OCI-LY7 (cell line): ENCODE measurements around the gene ZNF672. TPM values are rescaled to one million over a fixed set of nuclear protein-coding genes. Genes with fewer than 3 reads are reported as not detected.

Experiments used
- BruUV-seq: library from RNA; stranded (reverse); fragments of 400-500 nt; replicated peaks from 2 replicates; lab custom pipeline; 2021; lab: Mats Ljungman, UMichigan
- CTCF ChIA-PET: fragments of 300-600 bp; sonication (Branson Sonifier 250); formaldehyde crosslinking; loops from one replicate; lab custom pipeline; 2022; ENCODE audit warnings: antibody characterized with exemption; ENCODE audit not compliant: unreplicated experiment; lab: Charles Lee
- POLR2A ChIA-PET: fragments of 300-600 bp; sonication (Branson Sonifier 250); formaldehyde crosslinking; loops from one replicate; lab custom pipeline; 2022; ENCODE audit warnings: antibody characterized with exemption; lab: Charles Lee
- DNase-seq: peaks from one replicate; pipeline ENCODE4 v3.0.0-alpha.2; 2015; ENCODE audit warnings: low spot score
- H2AFZ ChIP-seq: fragments of 200-600 bp; sonication (generic), shearing (Covaris generic); 2 replicates; pipeline ENCODE4 v1.6.1; 2014; ENCODE audit warnings: mild to moderate bottlenecking, antibody characterized with exemption, low read length, moderate library complexity
- H3K27ac ChIP-seq: fragments of 200-600 bp; sonication (generic); 2 replicates; pipeline ENCODE4 v1.5.1; 2014; ENCODE audit warnings: mixed run types, low read depth, mild to moderate bottlenecking, moderate library complexity, low read length, inconsistent platforms; ENCODE audit not compliant: poor library complexity, severe bottlenecking
- H3K36me3 ChIP-seq: fragments of 200-600 bp; sonication (generic); 2 replicates; pipeline ENCODE4 v1.6.1; 2014; ENCODE audit warnings: mild to moderate bottlenecking, antibody characterized with exemption, low read length, moderate library complexity, mixed read lengths; ENCODE audit not compliant: insufficient read depth
- H3K4me1 ChIP-seq: fragments of 200-600 bp; sonication (generic); 2 replicates; pipeline ENCODE4 v1.5.1; 2014; ENCODE audit warnings: mild to moderate bottlenecking, low read length; ENCODE audit not compliant: insufficient read depth, poor library complexity, severe bottlenecking
- H3K4me2 ChIP-seq: fragments of 200-600 bp; sonication (generic); 2 replicates; pipeline ENCODE4 v1.6.1; 2014; ENCODE audit warnings: mild to moderate bottlenecking, low read length
- H3K4me3 ChIP-seq: fragments of 200-600 bp; sonication (generic); 2 replicates; pipeline ENCODE4 v1.5.1; 2014; ENCODE audit warnings: mild to moderate bottlenecking, low read depth, low read length; ENCODE audit not compliant: poor library complexity, severe bottlenecking
- H3K79me2 ChIP-seq: fragments of 200-600 bp; sonication (generic); 2 replicates; pipeline ENCODE4 v1.6.1; 2016; ENCODE audit warnings: low read depth, mild to moderate bottlenecking, low read length, moderate library complexity, mixed read lengths; ENCODE audit not compliant: insufficient read depth
- H3K9me2 ChIP-seq: fragments of 200-600 bp; sonication (generic); 2 replicates; pipeline ENCODE4 v1.6.1; 2016; ENCODE audit warnings: mild to moderate bottlenecking, low read length, mixed read lengths; ENCODE audit not compliant: insufficient read depth
- H3K9me3 ChIP-seq: fragments of 200-600 bp; sonication (generic); 2 replicates; pipeline ENCODE4 v1.6.1; 2014; ENCODE audit warnings: mild to moderate bottlenecking, mixed run types, low read length, mixed read lengths
- H4K20me1 ChIP-seq: fragments of 200-600 bp; sonication (generic); 2 replicates; pipeline ENCODE4 v1.6.1; 2014; ENCODE audit warnings: mild to moderate bottlenecking, antibody characterized with exemption, low read length, moderate library complexity, mixed read lengths; ENCODE audit not compliant: insufficient read depth
- CTCF ChIP-seq: fragments of 200-600 bp; sonication (generic); conservative IDR thresholded peaks from 2 replicates; pipeline ENCODE4 v1.5.1; 2014; ENCODE audit warnings: mild to moderate bottlenecking, antibody characterized with exemption, low read length, moderate library complexity, mixed read lengths
- EZH2phosphoT487 ChIP-seq: fragments of 200-600 bp; sonication (generic); IDR thresholded peaks from 2 replicates; pipeline ENCODE4 v1.6.1; 2018; ENCODE audit warnings: low read depth, borderline replicate concordance, mild to moderate bottlenecking, mixed run types, antibody characterized with exemption, low read length, moderate library complexity, mixed read lengths
- intact Hi-C: fragments of 100-400 bp; cut with micrococcal nuclease; formaldehyde crosslinking; loops from one replicate; pipeline ENCODE4 v1.10.0; 2022; ENCODE audit not compliant: unreplicated experiment
- total RNA-seq, 2 experiments: library from RNA; depleted of rRNA in 1 of 2; stranded (reverse); fragments of >200 nt in 1 of 2; shearing (Covaris generic) in 1 of 2; gene quantifications; 2 replicates each; pipeline ENCODE4 v1.2.3, GENCODE V29; 2014 to 2022

Gene ZNF672
- total RNA-seq, 2 experiments from 2014 or later, result 52.7 to 56.1 TPM

- ChIA-PET POLR2A (interaction anchor here (0.8 to 2.8 kb wide), 4 partner anchors 9 to 50 kb away, joined by 3 to 17 read pairs (median 4); partner anchors contain the start of gene ZNF672), CTCF (interaction anchor here (0.8 kb wide), 1 partner anchor 51 kb away, joined by 3 read pairs; no protein-coding TSS in a partner anchor)
- peak; percentile 41 for DNase-seq
- Histone ChIP-seq H3K9me2 (no peaks in the 10 kb centered on the region), H3K36me3 (peaks cover 33% of the 10 kb centered on the region), H3K4me1 (peaks cover 51% of the 10 kb centered on the region), H3K4me2 (peak overlapping the region; percentile 82), H3K79me2 (peaks cover 10% of the 10 kb centered on the region; the same call in 1 of the 2 replicates), H3K9me3 (no peaks in the 10 kb centered on the region), H3K4me3 (peak overlapping the region; percentile 21), H4K20me1 (no peaks in the 10 kb centered on the region), H3K27ac (no peak overlapping the region), H2AFZ (no peak overlapping the region)
- no peak for TF ChIP-seq EZH2phosphoT487
- no peak for TF ChIP-seq CTCF
- intact Hi-C loops, result no loop called here
- no TSS peak for BruUV-seq
Observed at GRCh38 chr1:248822148-248823032, 15.6 kb upstream of the ZNF672 start.

GRCh38 chr1:248823517-248824001, 14.5 kb upstream of the ZNF672 start:
- Histone ChIP-seq H3K79me2 (peaks cover 10% of the 10 kb centered on the region; the same call in 1 of the 2 replicates), H4K20me1 (no peaks in the 10 kb centered on the region), H3K4me3 (no peak overlapping the region), H3K9me3 (no peaks in the 10 kb centered on the region), H3K9me2 (no peaks in the 10 kb centered on the region), H3K36me3 (peaks cover 33% of the 10 kb centered on the region), H3K27ac (no peak overlapping the region), H3K4me2 (peak overlapping the region; percentile 82), H3K4me1 (peaks cover 50% of the 10 kb centered on the region), H2AFZ (no peak overlapping the region)
- intact Hi-C loops, result no loop called here
- ChIA-PET CTCF (no interaction called here), POLR2A (interaction anchor here (1.3 kb wide), 1 partner anchor 8 kb away, joined by 4 read pairs; no protein-coding TSS in a partner anchor)
- no peak for DNase-seq
- no TSS peak for BruUV-seq
- TF ChIP-seq EZH2phosphoT487, result no peak
- TF ChIP-seq CTCF, result no peak
